D721Med (cell line): ENCODE results near the gene ST6GAL1.
"Not testable (repeated sequence)": the region's sequence is repeated elsewhere in the genome, so short reads cannot be mapped to it uniquely, and the experiment has no call there.

Experiments
- DNase-seq: peaks from one replicate; pipeline ENCODE4 v3.0.0; 2011; ENCODE audit warnings: low spot score; ENCODE audit not compliant: insufficient read length
- FAIRE-seq: peaks from 2 replicates; lab custom pipeline; 2011; peaks lifted over from hg19 to GRCh38; lab: Jason Lieb, UNC
- CTCF ChIP-seq: IDR thresholded peaks from 2 replicates; pipeline ENCODE4 v1.5.1; 2012; ENCODE audit warnings: mild to moderate bottlenecking, control low read depth; ENCODE audit not compliant: insufficient read depth; ENCODE audit errors: missing control alignments

ST6GAL1 gene

GRCh38 chr3:187017511-187018230 lies 87.3 kb downstream of the ST6GAL1 start:
- DNase-seq (no peak), FAIRE-seq (no peak)
- TF ChIP-seq CTCF, result no peak

- FAIRE-seq, result no peak
- DNase-seq, result no peak
- TF ChIP-seq CTCF, result no peak
Observed at GRCh38 chr3:187019542-187020072, 89.3 kb downstream of the ST6GAL1 start.

GRCh38 chr3:187020376-187020775 lies 90.0 kb downstream of the ST6GAL1 start:
- FAIRE-seq (no peak), DNase-seq (no peak)
- no peak for TF ChIP-seq CTCF

GRCh38 chr3:187021748-187022402 lies 91.5 kb downstream of the ST6GAL1 start:
- no peak for FAIRE-seq
- no peak for DNase-seq

GRCh38 chr3:187022403-187023029 lies 92.2 kb downstream of the ST6GAL1 start:
- FAIRE-seq (no peak), DNase-seq (no peak)
- no peak for TF ChIP-seq CTCF

More at GRCh38 chr3:187021748-187022402, 91.5 kb downstream of the ST6GAL1 start:
- TF ChIP-seq CTCF, result no peak

GRCh38 chr3:187023340-187023739 lies 93.0 kb downstream of the ST6GAL1 start:
- not testable (repeated sequence) for DNase-seq, FAIRE-seq

- no peak for FAIRE-seq
- DNase-seq, result no peak
- TF ChIP-seq CTCF, result no peak
Observed at GRCh38 chr3:187024536-187025226, 94.4 kb downstream of the ST6GAL1 start.
